Measurements from ENCODE around the gene CDS1. TPM values are rescaled to one million over a fixed set of nuclear protein-coding genes. Genes with fewer than 3 reads are reported as not detected.

Gene CDS1
- total and polyA plus RNA-seq, 10 of the 15 experiments (the other 5 are each of a cell fraction or from before 2014, with no cell fraction given): 0.03 TPM; not detected in 8

GRCh38 chr4:84688605-84689004 is 105.7 kb downstream of the CDS1 start (continued):
- TF ChIP-seq ZNF622 (IDR thresholded peaks at IDR 0.05): no peak
- TF ChIP-seq PAX8 (IDR thresholded peaks at IDR 0.05): no peak
- TF ChIP-seq STAT1 (conservative IDR thresholded peaks at IDR 0.05): no peak
- no peak for TF ChIP-seq GATAD2B (conservative IDR thresholded peaks at IDR 0.05; ENCODE audit: low read depth)

GRCh38 chr4:84689197-84689596 is 106.3 kb downstream of the CDS1 start:
- Histone ChIP-seq H3K4me3 (no peak overlapping the region), H3K4me1 (ENCODE audit: control insufficient read depth, insufficient read depth, low read length) (no peaks in the 10 kb centered on the region), H3K9ac (ENCODE audit: control insufficient read depth, insufficient read depth, low read length) (no peak overlapping the region), H3K36me3 (ENCODE audit: control insufficient read depth in 2 of 2, insufficient read depth in 2 of 2, low read length in 1 of 2) (no peaks in the 10 kb centered on the region), H2AFZ (ENCODE audit: control insufficient read depth, low read depth, low read length) (no peak overlapping the region), H3K9me3 (replicated peaks; ENCODE audit: control insufficient read depth, insufficient read depth, low read length) (no peaks in the 10 kb centered on the region), H4K20me1 (ENCODE audit: control insufficient read depth, insufficient read depth) (no peaks in the 10 kb centered on the region), H3K79me2 (ENCODE audit: control insufficient read depth, insufficient read depth, low read length) (no peaks in the 10 kb centered on the region), H3K27me3 (replicated peaks in 1 of 2; ENCODE audit: control insufficient read depth in 2 of 2, insufficient read depth in 2 of 2, low read length in 1 of 2) (no peaks in the 10 kb centered on the region), H3K4me2 (ENCODE audit: control insufficient read depth, insufficient read depth) (no peak overlapping the region), H3K27ac (ENCODE audit: control insufficient read depth, insufficient read depth) (no peak overlapping the region)
- ATAC-seq: no peak
- TF ChIP-seq ZBTB40 (IDR thresholded peaks at IDR 0.05; ENCODE audit: borderline replicate concordance) (no peak), MAX (IDR thresholded peaks at IDR 0.05; ENCODE audit: low read depth, low read length) (no peak), RUNX3 (IDR thresholded peaks at IDR 0.05; ENCODE audit: low read length) (no peak), REST (IDR thresholded peaks at IDR 0.05; ENCODE audit: low read depth, low read length) (no peak), ELK1 (IDR thresholded peaks at IDR 0.05; ENCODE audit: low read depth, low read length) (no peak), EED (IDR thresholded peaks at IDR 0.05; ENCODE audit: low read depth) (no peak), ZNF592 (IDR thresholded peaks at IDR 0.05) (no peak)
- no peak for FAIRE-seq
- BruUV-seq (replicated peaks): no TSS peak
- intact Hi-C loops (cut with micrococcal nuclease; ENCODE audit: unreplicated experiment): no loop called here
- in situ Hi-C loops (cut with MboI): no loop called here
- CTCF ChIA-PET: no interaction called here
- SMC1A ChIA-PET (ENCODE audit: uncharacterized antibody, unreplicated experiment): no interaction called here
- POLR2A ChIA-PET: no interaction called here
- no peak for DNase-seq (ENCODE audit: low read depth, low spot score)
- RAD21 ChIA-PET (ENCODE audit: unreplicated experiment): no interaction called here
